PFSK-1 (cell line): Measurements from ENCODE around the gene UBQLN4.

Source experiments
- FOXP2 ChIP-seq: optimal IDR thresholded peaks from 2 replicates; pipeline ENCODE3; 2011; ENCODE audit warnings: borderline replicate concordance, control low read depth, inconsistent platforms; ENCODE audit not compliant: insufficient read depth; ENCODE audit errors: extremely low read length, extremely low read depth
- POLR2AphosphoS5 ChIP-seq: IDR thresholded peaks from 2 replicates; pipeline ENCODE4 v1.6.1; 2012; ENCODE audit warnings: low read depth, mild to moderate bottlenecking, control low read depth, low read length, moderate library complexity
- REST ChIP-seq, 2 experiments: IDR thresholded peaks; 2 replicates each; pipeline versions ENCODE4 v1.6.1 to v1.8.0; 2011 to 2012; ENCODE audit warnings: low read depth in 2 of 2, low read length in 2 of 2, control low read depth in 1 of 2, inconsistent platforms in 1 of 2, mild to moderate bottlenecking in 1 of 2, moderate library complexity in 1 of 2; ENCODE audit not compliant: insufficient read depth in 1 of 2
- SIN3A ChIP-seq: IDR thresholded peaks from 2 replicates; pipeline ENCODE4 v1.6.1; 2012; ENCODE audit warnings: mild to moderate bottlenecking, low read length, moderate library complexity, borderline replicate concordance; ENCODE audit not compliant: insufficient read depth
- TAF1 ChIP-seq: IDR thresholded peaks from 2 replicates; pipeline ENCODE4 v1.6.1; 2012; ENCODE audit warnings: low read length, control low read depth, borderline replicate concordance; ENCODE audit not compliant: insufficient read depth

Gene UBQLN4

GRCh38 chr1:156062189-156062588 is 8.6 kb upstream of the UBQLN4 start:
- TF ChIP-seq REST (IDR thresholded peaks at IDR 0.05; ENCODE audit: insufficient read depth in 1 of 2, low read depth in 2 of 2, low read length in 2 of 2) (no peak), POLR2AphosphoS5 (no peak), TAF1 (no peak), FOXP2 (no peak), SIN3A (no peak)

- TF ChIP-seq REST (IDR thresholded peaks at IDR 0.05; ENCODE audit: insufficient read depth in 1 of 2, low read depth in 2 of 2, low read length in 2 of 2) (no peak), SIN3A (no peak), FOXP2 (no peak), TAF1 (no peak), POLR2AphosphoS5 (no peak)
These were observed 7.5 kb upstream of the UBQLN4 start, which contains the start of gene RAB25 for GRCh38 chr1:156060937-156061636. RAB25 (plus strand) TSS chr1:156061160; CDS start chr1:156061401, 241 bp downstream.

- no peak for TF ChIP-seq FOXP2
- TF ChIP-seq REST (IDR thresholded peaks at IDR 0.05; ENCODE audit: insufficient read depth in 1 of 2, low read depth in 2 of 2, low read length in 2 of 2): no peak
- TF ChIP-seq SIN3A: no peak
- no peak for TF ChIP-seq POLR2AphosphoS5
- TF ChIP-seq TAF1: no peak
These were observed 2.8 kb upstream of the UBQLN4 start for GRCh38 chr1:156056326-156056849.

GRCh38 chr1:156055281-156056048 is 1.9 kb upstream of the UBQLN4 start:
- TF ChIP-seq TAF1 (no peak), FOXP2 (no peak), REST (IDR thresholded peaks at IDR 0.05; ENCODE audit: insufficient read depth in 1 of 2, low read depth in 2 of 2, low read length in 2 of 2) (no peak), POLR2AphosphoS5 (no peak), SIN3A (no peak)
